Stomach (tissue), 9 donors: ENCODE measurements around the gene TENM3. TPM values are rescaled to one million over a fixed set of nuclear protein-coding genes. Genes with fewer than 3 reads are reported as not detected.

Source experiments
- DNase-seq, 2 donors: peaks; one replicate each; pipeline versions ENCODE4 v3.0.0 to v3.0.0-alpha.2; 2013 to 2019
- H3K27ac ChIP-seq, 5 donors: fragments of 200-600 bp in 4 of 5; sonication (generic) in 4 of 5; one replicate each; pipeline ENCODE4 v1.5.1; 2013 to 2019; ENCODE audit warnings: mild to moderate bottlenecking in 1 of 5, moderate library complexity in 1 of 5
- H3K27me3 ChIP-seq, 3 donors: fragments of 200-600 bp; sonication (generic); one replicate each; pipeline ENCODE4 v1.5.1; 2017 to 2019; ENCODE audit warnings: mixed run types in 1 of 3
- H3K36me3 ChIP-seq, 4 donors: fragments of 200-600 bp; sonication (generic); 1 replicate in 3 of 4; 2 replicates in 1 of 4; pipeline ENCODE4 v1.5.1; 2016 to 2019
- H3K4me1 ChIP-seq, 4 donors: fragments of 200-600 bp; sonication (generic); one replicate each; pipeline ENCODE4 v1.5.1; 2016 to 2019
- H3K4me3 ChIP-seq, 4 donors: fragments of 200-600 bp; sonication (generic) in 3 of 4; one replicate each; pipeline ENCODE4 v1.5.1; 2016 to 2019; ENCODE audit warnings: mild to moderate bottlenecking in 1 of 4
- H3K9me3 ChIP-seq, 4 donors: fragments of 200-600 bp; sonication (generic); one replicate each; pipeline ENCODE4 v1.5.1; 2016 to 2019
- CTCF ChIP-seq, 7 experiments: fragments of 450-650 bp in 4 of 7; fragments of 200-600 bp in 3 of 7; sonication (generic) in 3 of 7; IDR thresholded peaks; one replicate each; pipeline ENCODE4 v1.5.1; 2016 to 2019; ENCODE audit warnings: antibody characterized with exemption in 7 of 7, control low read depth in 2 of 7, mild to moderate bottlenecking in 1 of 7
- EP300 ChIP-seq: sonication (generic); formaldehyde crosslinking; IDR thresholded peaks from one replicate; pipeline ENCODE4 v1.6.1; 2017; ENCODE audit warnings: antibody characterized with exemption
- POLR2A ChIP-seq, 4 donors: fragments of 450-650 bp; IDR thresholded peaks; one replicate each; pipeline ENCODE4 v1.6.1; 2016; ENCODE audit warnings: antibody characterized with exemption in 4 of 4, control low read depth in 2 of 4, mild to moderate bottlenecking in 1 of 4, moderate library complexity in 1 of 4
- POLR2AphosphoS5 ChIP-seq, 3 donors: sonication (generic); formaldehyde crosslinking; IDR thresholded peaks; one replicate each; pipeline ENCODE4 v1.6.1; 2016; ENCODE audit warnings: antibody characterized with exemption in 3 of 3
- WGBS, 5 donors: extraction: QIAGEN DNeasy Blood & Tissue Kit in 3 of 5; methylation state at CpG; one replicate each; pipeline versions ENCODE4 v1.1.5 to v1.1.7; 2013 to 2018; 5-methylcytosine and 5-hydroxymethylcytosine counted together
- intact Hi-C: fragments of 100-400 bp; cut with DNase I; formaldehyde crosslinking; loops from one replicate; pipeline ENCODE4 v1.15.1; 2023; ENCODE audit warnings: low total_unique reads
- polyA plus RNA-seq, 3 donors: library from polyadenylated mRNA; stranded (reverse); fragments of 200-250 nt; gene quantifications; one replicate each; pipeline ENCODE4 v1.2.3, GENCODE V29; 2013
- total RNA-seq, 5 donors: library from RNA; depleted of rRNA; stranded (reverse); fragments of >200 nt; gene quantifications; one replicate each; pipeline versions ENCODE4 v1.1.0 to v1.2.3, GENCODE V29; 2014 to 2016
- donor health status: healthy with polysubstance abuse.
- donor health status: Bipolar disorder and iron deficiency.
- donor health status: healthy.

TENM3 gene
- total and polyA plus RNA-seq, 8 donors: under 0.01 to 8.3 (median 0.44) TPM

GRCh38 chr4:182338063-182338462 is 94.9 kb downstream of the TENM3 start:
- no peak for TF ChIP-seq EP300
- no peak for TF ChIP-seq CTCF (IDR thresholded peaks at IDR 0.05)
- no peak for TF ChIP-seq POLR2A (IDR thresholded peaks at IDR 0.05)
- TF ChIP-seq POLR2AphosphoS5 (IDR thresholded peaks at IDR 0.05): no peak
- Histone ChIP-seq H3K27me3 (no peaks in the 10 kb centered on the region), H3K9me3 (no peaks in the 10 kb centered on the region), H3K27ac (no peak overlapping the region), H3K36me3 (no peaks in the 10 kb centered on the region), H3K4me3 (no peak overlapping the region), H3K4me1 (no peaks in the 10 kb centered on the region)
- no peak for DNase-seq
- intact Hi-C loops: no loop called here
- 71 to 87% (median 83%) methylated on average over 3 of the region's 3 CpGs for WGBS, 5 donors

GRCh38 chr4:182338746-182339145 is 95.5 kb downstream of the TENM3 start:
- intact Hi-C loops: no loop called here
- 34 to 52% (median 39%) methylated on average over 2 of the region's 2 CpGs for WGBS, 5 donors
- no peaks in the 10 kb centered on the region for H3K4me1 ChIP-seq
- no peak for DNase-seq
- no peak for TF ChIP-seq CTCF (IDR thresholded peaks at IDR 0.05)
- no peak for TF ChIP-seq POLR2A (IDR thresholded peaks at IDR 0.05)
- TF ChIP-seq EP300: no peak
- TF ChIP-seq POLR2AphosphoS5 (IDR thresholded peaks at IDR 0.05): no peak
- H3K27me3 ChIP-seq: no peaks in the 10 kb centered on the region
- no peaks in the 10 kb centered on the region for H3K36me3 ChIP-seq
- H3K27ac ChIP-seq: no peak overlapping the region
- H3K4me3 ChIP-seq: no peak overlapping the region
- H3K9me3 ChIP-seq: no peaks in the 10 kb centered on the region

- no peak for TF ChIP-seq POLR2A (IDR thresholded peaks at IDR 0.05)
- TF ChIP-seq CTCF (IDR thresholded peaks at IDR 0.05): no peak
- TF ChIP-seq EP300: no peak
- TF ChIP-seq POLR2AphosphoS5 (IDR thresholded peaks at IDR 0.05): no peak
- no peaks in the 10 kb centered on the region for H3K4me1 ChIP-seq
- intact Hi-C loops: no loop called here
- 22 to 34% (median 25%) methylated on average over 4 of the region's 4 CpGs for WGBS, 5 donors
- DNase-seq: no peak
- H3K36me3 ChIP-seq: no peaks in the 10 kb centered on the region
- H3K27me3 ChIP-seq: no peaks in the 10 kb centered on the region
- no peaks in the 10 kb centered on the region for H3K9me3 ChIP-seq
- no peak overlapping the region for H3K4me3 ChIP-seq
- no peak overlapping the region for H3K27ac ChIP-seq
Measured at GRCh38 chr4:182339221-182339641, 96.0 kb downstream of the TENM3 start.

- no peaks in the 10 kb centered on the region for H3K9me3 ChIP-seq
- 45 to 62% (median 48%) methylated on average over 4 of the region's 4 CpGs for WGBS, 5 donors
- intact Hi-C loops: no loop called here
- H3K4me1 ChIP-seq: no peaks in the 10 kb centered on the region
- H3K36me3 ChIP-seq: no peaks in the 10 kb centered on the region
- DNase-seq: peak in 1 of 2 donors; percentile 20
- H3K27me3 ChIP-seq: no peaks in the 10 kb centered on the region
- TF ChIP-seq CTCF (IDR thresholded peaks at IDR 0.05): no peak
- no peak for TF ChIP-seq EP300
- no peak for TF ChIP-seq POLR2A (IDR thresholded peaks at IDR 0.05)
- TF ChIP-seq POLR2AphosphoS5 (IDR thresholded peaks at IDR 0.05): no peak
- H3K4me3 ChIP-seq: no peak overlapping the region
- H3K27ac ChIP-seq: no peak overlapping the region
Measured at GRCh38 chr4:182343453-182343852, 100.3 kb downstream of the TENM3 start.
